ENCODE results near the gene MGMT.

- TF ChIP-seq POLR2A (IDR thresholded peaks at IDR 0.05) (no peak), CTCF (IDR thresholded peaks at IDR 0.05) (no peak)
These were observed 141.6 kb downstream of the MGMT start for GRCh38 chr10:129608653-129609052.
